Mucosa of stomach (tissue), 1 donor: ENCODE measurements around the gene MT1X.
A peak's percentile ranks its signal among the peaks of the same experiment; 100 is the strongest.

Source experiments
- H3K27me3 ChIP-seq: one replicate; pipeline ENCODE4 v1.7.0; 2013; ENCODE audit warnings: mild to moderate bottlenecking, low read length; ENCODE audit not compliant: control insufficient read depth, insufficient read depth
- H3K36me3 ChIP-seq: one replicate; pipeline ENCODE4 v1.7.0; 2013; ENCODE audit warnings: low read length; ENCODE audit not compliant: control insufficient read depth, insufficient read depth
- H3K4me1 ChIP-seq: one replicate; pipeline ENCODE4 v1.7.0; 2013; ENCODE audit warnings: mild to moderate bottlenecking, low read length; ENCODE audit not compliant: control insufficient read depth, insufficient read depth
- H3K4me3 ChIP-seq: one replicate; pipeline ENCODE4 v1.7.0; 2013; ENCODE audit warnings: low read length
- H3K9ac ChIP-seq: one replicate; pipeline ENCODE4 v1.7.0; 2013; ENCODE audit warnings: mild to moderate bottlenecking, low read length, moderate library complexity
- H3K9me3 ChIP-seq: one replicate; pipeline ENCODE4 v1.7.0; 2013; ENCODE audit warnings: mild to moderate bottlenecking, low read length, moderate library complexity; ENCODE audit not compliant: control insufficient read depth
- donor health status: Pancreatic carcinoma.

The MT1X gene

GRCh38 chr16:56681939-56682702 lies at the start of gene MT1X:
MT1X (plus strand) TSS chr16:56682470; CDS start chr16:56682541, 71 bp downstream.
- H3K4me3 ChIP-seq = peak within 1 kb of the TSS; percentile 99
- H3K4me1 ChIP-seq = peaks cover 27% of the 10 kb centered on the region
- H3K9me3 ChIP-seq = no peaks in the 10 kb centered on the region
- H3K36me3 ChIP-seq = no peaks in the 10 kb centered on the region
- peak within 1 kb of the TSS; percentile 98 for H3K9ac ChIP-seq
- H3K27me3 ChIP-seq = no peaks in the 10 kb centered on the region

- Histone ChIP-seq H3K4me3 (peak overlapping the region; percentile 15), H3K9ac (peak overlapping the region; percentile 78), H3K36me3 (no peaks in the 10 kb centered on the region), H3K9me3 (no peaks in the 10 kb centered on the region), H3K4me1 (peaks cover 28% of the 10 kb centered on the region), H3K27me3 (peaks cover 55% of the 10 kb centered on the region)
Observed at GRCh38 chr16:56632848-56633365, 49.4 kb upstream of the MT1X start.

GRCh38 chr16:56633535-56633934 lies 48.7 kb upstream of the MT1X start:
- no peaks in the 10 kb centered on the region for H3K36me3 ChIP-seq
- peak overlapping the region; percentile 78 for H3K9ac ChIP-seq
- H3K4me3 ChIP-seq = no peak overlapping the region
- no peaks in the 10 kb centered on the region for H3K9me3 ChIP-seq
- H3K27me3 ChIP-seq = peaks cover 57% of the 10 kb centered on the region
- H3K4me1 ChIP-seq = peaks cover 34% of the 10 kb centered on the region

GRCh38 chr16:56634715-56635440 lies 47.4 kb upstream of the MT1X start:
- Histone ChIP-seq H3K4me1 (peaks cover 46% of the 10 kb centered on the region), H3K9me3 (no peaks in the 10 kb centered on the region), H3K9ac (no peak overlapping the region), H3K36me3 (no peaks in the 10 kb centered on the region), H3K4me3 (no peak overlapping the region), H3K27me3 (peaks cover 57% of the 10 kb centered on the region)

- H3K4me1 ChIP-seq = peaks cover 46% of the 10 kb centered on the region
- no peaks in the 10 kb centered on the region for H3K36me3 ChIP-seq
- H3K9me3 ChIP-seq = no peaks in the 10 kb centered on the region
- H3K27me3 ChIP-seq = peaks cover 57% of the 10 kb centered on the region
- H3K4me3 ChIP-seq = no peak overlapping the region
- H3K9ac ChIP-seq = no peak overlapping the region
Observed at GRCh38 chr16:56635441-56635967, 46.8 kb upstream of the MT1X start.

- H3K27me3 ChIP-seq = peaks cover 54% of the 10 kb centered on the region
Observed at GRCh38 chr16:56636616-56637413, 45.5 kb upstream of the MT1X start.

GRCh38 chr16:56637814-56638750 lies 44.2 kb upstream of the MT1X start, which contains the start of gene MT1A:
MT1A (plus strand) TSS chr16:56638666; CDS start chr16:56638739, 73 bp downstream.
- H3K36me3 ChIP-seq = no peaks in the 10 kb centered on the region
- peak within 1 kb of the TSS; percentile 58 for H3K9ac ChIP-seq
- H3K27me3 ChIP-seq = peaks cover 43% of the 10 kb centered on the region
- no peaks in the 10 kb centered on the region for H3K9me3 ChIP-seq
- peak within 1 kb of the TSS; percentile 22 for H3K4me3 ChIP-seq
- H3K4me1 ChIP-seq = peaks cover 43% of the 10 kb centered on the region

More at GRCh38 chr16:56636616-56637413, 45.5 kb upstream of the MT1X start:
- no peak overlapping the region for H3K9ac ChIP-seq
- no peak overlapping the region for H3K4me3 ChIP-seq
- no peaks in the 10 kb centered on the region for H3K36me3 ChIP-seq
- H3K9me3 ChIP-seq = no peaks in the 10 kb centered on the region
- peaks cover 44% of the 10 kb centered on the region for H3K4me1 ChIP-seq

- Histone ChIP-seq H3K4me1 (peaks cover 47% of the 10 kb centered on the region), H3K4me3 (no peak overlapping the region), H3K27me3 (peaks cover 38% of the 10 kb centered on the region), H3K9me3 (no peaks in the 10 kb centered on the region), H3K36me3 (no peaks in the 10 kb centered on the region), H3K9ac (no peak overlapping the region)
Observed at GRCh38 chr16:56639045-56639444, 43.2 kb upstream of the MT1X start.

- H3K4me1 ChIP-seq = peaks cover 43% of the 10 kb centered on the region
- peaks cover 28% of the 10 kb centered on the region for H3K27me3 ChIP-seq
- H3K9ac ChIP-seq = no peak overlapping the region
- H3K36me3 ChIP-seq = no peaks in the 10 kb centered on the region
- H3K4me3 ChIP-seq = no peak overlapping the region
- H3K9me3 ChIP-seq = no peaks in the 10 kb centered on the region
Observed at GRCh38 chr16:56640076-56640475, 42.2 kb upstream of the MT1X start.

- H3K4me1 ChIP-seq = peaks cover 47% of the 10 kb centered on the region
- no peak overlapping the region for H3K9ac ChIP-seq
- no peaks in the 10 kb centered on the region for H3K36me3 ChIP-seq
- peaks cover 17% of the 10 kb centered on the region for H3K27me3 ChIP-seq
- no peak overlapping the region for H3K4me3 ChIP-seq
- no peaks in the 10 kb centered on the region for H3K9me3 ChIP-seq
Observed at GRCh38 chr16:56641166-56641565, 41.1 kb upstream of the MT1X start.
